ENCODE measurements around the gene SCEL.
"Not testable (repeated sequence)": the region's sequence is repeated elsewhere in the genome, so short reads cannot be mapped to it uniquely, and the experiment has no call there.

DNA sequence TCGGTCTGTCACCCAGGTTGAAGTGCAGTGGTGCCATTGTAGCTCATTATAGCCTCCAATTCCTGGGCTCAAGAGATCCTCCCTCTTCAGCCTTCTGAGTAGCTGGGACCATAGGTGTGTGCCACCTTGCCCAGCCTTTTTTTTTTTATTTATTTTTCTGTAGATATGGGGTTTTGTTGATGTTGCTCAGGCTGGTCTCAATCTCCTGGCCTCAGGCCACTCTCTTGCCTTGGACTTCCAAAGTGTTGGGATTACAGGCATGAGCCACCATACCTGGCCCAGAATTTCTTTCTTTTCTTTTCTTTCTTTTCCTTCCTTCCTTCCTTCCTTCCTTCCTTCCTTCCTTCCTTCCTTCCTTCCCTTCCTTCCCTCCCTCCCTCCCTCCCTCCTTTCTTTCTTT is 16.1 kb upstream of the SCEL start:
- TF ChIP-seq CTCF (IDR thresholded peaks at IDR 0.05; ENCODE audit: low read length); EZH2 (optimal IDR thresholded peaks at IDR 0.05; ENCODE audit: low read depth, low read length); EZH2phosphoT487 (IDR thresholded peaks at IDR 0.05; ENCODE audit: low read length): not testable (repeated sequence)

Measured in MM.1S (cell line).